Nephron progenitor cell (in vitro differentiated cells): ENCODE measurements around the gene CTDSPL.

ENCODE experiments used
- DNase-seq: peaks from one replicate; pipeline ENCODE4 v3.0.0; 2021
- H3K27ac Mint-ChIP-seq: 2 replicates; pipeline ENCODE4 v1.8.0; 2021; ENCODE audit warnings: mild to moderate bottlenecking, moderate library complexity, mixed read lengths
- H3K27me3 Mint-ChIP-seq: 2 replicates; pipeline ENCODE4 v1.8.0; 2021; ENCODE audit warnings: mild to moderate bottlenecking, low read depth, mixed read lengths; ENCODE audit not compliant: poor library complexity
- H3K36me3 Mint-ChIP-seq: 2 replicates; pipeline ENCODE4 v1.8.0; 2021; ENCODE audit warnings: low read depth, mixed read lengths
- H3K4me1 Mint-ChIP-seq: 2 replicates; pipeline ENCODE4 v1.8.0; 2021; ENCODE audit warnings: mixed read lengths
- H3K4me3 Mint-ChIP-seq: 2 replicates; pipeline ENCODE4 v1.8.0; 2021; ENCODE audit warnings: mild to moderate bottlenecking, moderate library complexity, mixed read lengths
- H3K9me3 Mint-ChIP-seq: 2 replicates; pipeline ENCODE4 v1.8.0; 2021; ENCODE audit warnings: mild to moderate bottlenecking, moderate library complexity, mixed read lengths
- CTCF ChIP-seq: fragments of 200-600 bp; sonication (generic); IDR thresholded peaks from 2 replicates; pipeline ENCODE4 v1.5.0; 2021; ENCODE audit warnings: antibody characterized with exemption

CTDSPL gene

GRCh38 chr3:37991823-37992222, 130.1 kb downstream of the CTDSPL start:
- Mint-ChIP-seq H3K4me1 (peaks cover 45% of the 10 kb centered on the region), H3K4me3 (no peak overlapping the region), H3K27me3 (peaks cover 38% of the 10 kb centered on the region), H3K9me3 (no peaks in the 10 kb centered on the region), H3K27ac (no peak overlapping the region), H3K36me3 (peaks cover 13% of the 10 kb centered on the region)
- no peak for DNase-seq
- no peak for TF ChIP-seq CTCF

- Mint-ChIP-seq H3K4me1 (peaks cover 45% of the 10 kb centered on the region), H3K4me3 (no peak overlapping the region)
- DNase-seq = no peak
Measured at GRCh38 chr3:37992271-37993066, 130.8 kb downstream of the CTDSPL start.

GRCh38 chr3:37993067-37993455, 131.4 kb downstream of the CTDSPL start:
- TF ChIP-seq CTCF = no peak
- Mint-ChIP-seq H3K27me3 (peaks cover 38% of the 10 kb centered on the region), H3K9me3 (no peaks in the 10 kb centered on the region), H3K4me3 (peak overlapping the region; percentile 84), H3K4me1 (peaks cover 42% of the 10 kb centered on the region), H3K27ac (peak overlapping the region; percentile 52), H3K36me3 (peaks cover 16% of the 10 kb centered on the region)
- no peak for DNase-seq

More at GRCh38 chr3:37992271-37993066, 130.8 kb downstream of the CTDSPL start:
- Mint-ChIP-seq H3K27me3 (peaks cover 38% of the 10 kb centered on the region), H3K36me3 (peaks cover 16% of the 10 kb centered on the region), H3K27ac (no peak overlapping the region), H3K9me3 (no peaks in the 10 kb centered on the region)
- TF ChIP-seq CTCF = no peak

GRCh38 chr3:37993460-37993819, 131.8 kb downstream of the CTDSPL start:
- Mint-ChIP-seq H3K27ac (no peak overlapping the region), H3K4me1 (peaks cover 40% of the 10 kb centered on the region), H3K27me3 (peaks cover 38% of the 10 kb centered on the region), H3K9me3 (no peaks in the 10 kb centered on the region), H3K36me3 (peaks cover 16% of the 10 kb centered on the region), H3K4me3 (peak overlapping the region; percentile 84)
- no peak for DNase-seq
- no peak for TF ChIP-seq CTCF

GRCh38 chr3:37993820-37994638, 132.3 kb downstream of the CTDSPL start:
- peak overlapping the region; percentile 90 for H3K27ac Mint-ChIP-seq
- H3K4me1 Mint-ChIP-seq = peaks cover 43% of the 10 kb centered on the region
- H3K4me3 Mint-ChIP-seq = peak overlapping the region; percentile 84
- peak; percentile 52 for DNase-seq
- peaks cover 16% of the 10 kb centered on the region for H3K36me3 Mint-ChIP-seq
- TF ChIP-seq CTCF = no peak
- H3K9me3 Mint-ChIP-seq = no peaks in the 10 kb centered on the region
- peaks cover 38% of the 10 kb centered on the region for H3K27me3 Mint-ChIP-seq
